ENCODE measurements around the gene NAA15.
"Not testable (repeated sequence)": the region's sequence is repeated elsewhere in the genome, so short reads cannot be mapped to it uniquely, and the experiment has no call there.

The NAA15 gene

GRCh38 chr4:139337612-139338011 is 36.3 kb downstream of the NAA15 start:
- no peaks in the 10 kb centered on the region for H3K27me3 Mint-ChIP-seq
- no peak overlapping the region for H3K4me3 Mint-ChIP-seq
- intact Hi-C loops (cut with micrococcal nuclease) = no loop called here
- no peaks in the 10 kb centered on the region for H3K9me3 Mint-ChIP-seq
- H3K4me1 Mint-ChIP-seq (ENCODE audit: low read depth) = peaks cover 28% of the 10 kb centered on the region
- peaks cover 67% of the 10 kb centered on the region for H3K36me3 Mint-ChIP-seq (ENCODE audit: low read depth)
- H3K27ac Mint-ChIP-seq = no peak overlapping the region

- Mint-ChIP-seq H3K27me3 (no peaks in the 10 kb centered on the region), H3K4me1 (ENCODE audit: low read depth) (no peaks in the 10 kb centered on the region), H3K9me3 (no peaks in the 10 kb centered on the region), H3K4me3 (no peak overlapping the region), H3K36me3 (ENCODE audit: low read depth) (peaks cover 41% of the 10 kb centered on the region), H3K27ac (no peak overlapping the region)
- intact Hi-C loops (cut with micrococcal nuclease) = no loop called here
Observed at GRCh38 chr4:139361301-139361700, 60.0 kb downstream of the NAA15 start.

DNA sequence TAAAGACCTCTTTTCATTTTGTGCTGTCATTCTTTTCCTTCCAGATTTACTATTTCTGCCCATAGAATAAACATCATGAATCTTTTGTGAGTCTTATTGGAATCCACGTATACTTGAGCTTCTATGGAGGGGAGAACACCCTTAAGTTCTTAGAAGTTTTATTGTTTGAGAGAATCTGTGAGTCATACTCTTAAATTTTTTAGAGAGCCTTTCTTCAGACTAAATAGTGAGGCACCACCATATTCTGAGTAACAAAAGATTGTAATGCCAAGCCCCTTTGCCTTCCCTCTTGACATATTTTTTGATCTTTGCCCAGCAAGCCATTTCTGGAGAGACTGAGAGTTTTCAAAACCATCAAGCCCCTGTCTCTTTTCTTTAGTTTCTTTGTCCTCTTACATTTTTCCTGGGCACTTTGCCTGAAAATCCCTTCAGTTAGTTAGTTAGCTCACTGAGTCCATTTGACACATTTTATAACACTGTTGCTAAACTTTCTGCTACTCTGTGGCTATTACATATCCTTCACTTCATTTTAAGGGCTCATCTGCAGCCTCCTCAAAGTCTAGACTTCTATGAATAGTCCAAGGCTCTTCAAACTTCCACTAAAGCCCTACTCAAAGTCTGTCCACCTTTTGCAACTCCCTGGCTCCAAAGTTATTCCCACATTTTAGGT is 66.3 kb downstream of the NAA15 start:
- intact Hi-C loops (cut with micrococcal nuclease) = no loop called here
- no peaks in the 10 kb centered on the region for H3K9me3 Mint-ChIP-seq
- no peak overlapping the region for H3K27ac Mint-ChIP-seq
- no peak overlapping the region for H3K4me3 Mint-ChIP-seq
- peaks cover 75% of the 10 kb centered on the region for H3K36me3 Mint-ChIP-seq (ENCODE audit: low read depth)
- H3K27me3 Mint-ChIP-seq = no peaks in the 10 kb centered on the region
- H3K4me1 Mint-ChIP-seq (ENCODE audit: low read depth) = peaks cover 6% of the 10 kb centered on the region

GRCh38 chr4:139368998-139369397 is 67.7 kb downstream of the NAA15 start:
- Mint-ChIP-seq H3K9me3 (no peaks in the 10 kb centered on the region), H3K27ac (no peak overlapping the region), H3K4me3 (no peak overlapping the region), H3K36me3 (ENCODE audit: low read depth) (peaks cover 81% of the 10 kb centered on the region), H3K4me1 (ENCODE audit: low read depth) (peaks cover 6% of the 10 kb centered on the region), H3K27me3 (no peaks in the 10 kb centered on the region)
- intact Hi-C loops (cut with micrococcal nuclease) = no loop called here

- peaks cover 84% of the 10 kb centered on the region for H3K36me3 Mint-ChIP-seq (ENCODE audit: low read depth)
- intact Hi-C loops (cut with micrococcal nuclease) = no loop called here
- peaks cover 11% of the 10 kb centered on the region for H3K4me1 Mint-ChIP-seq (ENCODE audit: low read depth)
- H3K27ac Mint-ChIP-seq = no peak overlapping the region
- no peaks in the 10 kb centered on the region for H3K27me3 Mint-ChIP-seq
- no peaks in the 10 kb centered on the region for H3K9me3 Mint-ChIP-seq
- H3K4me3 Mint-ChIP-seq = no peak overlapping the region
Observed at GRCh38 chr4:139374251-139374650, 72.9 kb downstream of the NAA15 start.

GRCh38 chr4:139386421-139386820 is 85.1 kb downstream of the NAA15 start:
- Mint-ChIP-seq H3K27ac (no peak overlapping the region), H3K4me1 (ENCODE audit: low read depth) (no peaks in the 10 kb centered on the region), H3K36me3 (ENCODE audit: low read depth) (peaks cover 69% of the 10 kb centered on the region), H3K9me3 (no peaks in the 10 kb centered on the region), H3K27me3 (no peaks in the 10 kb centered on the region), H3K4me3 (no peak overlapping the region)
- intact Hi-C loops (cut with micrococcal nuclease) = no loop called here

- no peaks in the 10 kb centered on the region for H3K9me3 Mint-ChIP-seq
- H3K36me3 Mint-ChIP-seq (ENCODE audit: low read depth) = peaks cover 76% of the 10 kb centered on the region
- intact Hi-C loops (cut with micrococcal nuclease) = no loop called here
- no peaks in the 10 kb centered on the region for H3K4me1 Mint-ChIP-seq (ENCODE audit: low read depth)
- H3K27ac Mint-ChIP-seq = no peak overlapping the region
- no peaks in the 10 kb centered on the region for H3K27me3 Mint-ChIP-seq
- H3K4me3 Mint-ChIP-seq = no peak overlapping the region
Observed at GRCh38 chr4:139389102-139389501, 87.8 kb downstream of the NAA15 start.

DNA sequence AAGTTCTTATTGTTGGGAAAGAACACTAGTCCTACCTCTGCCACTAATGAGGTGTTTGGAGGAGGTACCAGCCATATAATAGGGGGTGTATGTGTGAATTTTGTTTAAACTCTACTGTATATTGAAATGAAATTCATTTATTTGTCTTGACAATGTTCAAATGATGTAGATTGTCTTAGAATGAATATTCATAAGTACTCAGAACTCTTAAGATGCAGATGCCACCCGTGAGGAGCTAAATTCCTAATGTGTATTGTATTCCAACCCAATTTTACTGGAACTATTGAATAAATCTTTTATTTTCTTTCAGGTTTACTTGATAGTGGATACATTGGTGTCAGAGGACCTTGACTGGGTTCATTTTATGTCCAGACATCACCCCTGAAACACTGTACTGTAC is 88.7 kb downstream of the NAA15 start:
- Mint-ChIP-seq H3K27ac (no peak overlapping the region), H3K4me1 (ENCODE audit: low read depth) (no peaks in the 10 kb centered on the region), H3K4me3 (no peak overlapping the region), H3K27me3 (no peaks in the 10 kb centered on the region), H3K9me3 (no peaks in the 10 kb centered on the region), H3K36me3 (ENCODE audit: low read depth) (peaks cover 72% of the 10 kb centered on the region)
- intact Hi-C loops (cut with micrococcal nuclease) = no loop called here

DNA sequence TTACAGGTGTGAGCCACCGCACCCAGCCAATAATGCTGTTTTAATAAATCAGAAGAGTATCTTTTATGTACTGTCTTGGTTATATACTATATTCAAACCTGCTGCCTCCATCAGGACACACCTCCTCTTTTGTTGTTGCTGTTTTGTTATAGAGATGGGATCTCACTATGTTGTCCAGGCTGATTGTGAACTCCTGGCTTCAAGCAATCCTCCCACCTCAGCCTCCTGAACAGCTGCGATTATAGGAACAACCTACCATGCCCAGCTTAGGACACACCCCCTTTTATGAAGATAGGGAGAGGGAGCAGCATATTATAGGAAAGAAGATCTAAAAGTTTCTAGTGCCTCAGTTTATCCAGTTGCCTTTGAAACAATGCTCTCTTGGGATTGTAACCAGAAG is 90.4 kb downstream of the NAA15 start:
- peaks cover 68% of the 10 kb centered on the region for H3K36me3 Mint-ChIP-seq (ENCODE audit: low read depth)
- no peaks in the 10 kb centered on the region for H3K27me3 Mint-ChIP-seq
- H3K27ac Mint-ChIP-seq = no peak overlapping the region

GRCh38 chr4:139392797-139393196 is 91.5 kb downstream of the NAA15 start:
- Mint-ChIP-seq H3K4me1 (ENCODE audit: low read depth) (no peaks in the 10 kb centered on the region), H3K36me3 (ENCODE audit: low read depth) (peaks cover 72% of the 10 kb centered on the region), H3K27ac (no peak overlapping the region), H3K9me3 (no peaks in the 10 kb centered on the region), H3K4me3 (no peak overlapping the region), H3K27me3 (no peaks in the 10 kb centered on the region)
- intact Hi-C loops (cut with micrococcal nuclease) = no loop called here

More for the DNA sequence above, 90.4 kb downstream of the NAA15 start:
- no peaks in the 10 kb centered on the region for H3K4me1 Mint-ChIP-seq (ENCODE audit: low read depth)
- H3K9me3 Mint-ChIP-seq = no peaks in the 10 kb centered on the region
- intact Hi-C loops (cut with micrococcal nuclease) = no loop called here
- H3K4me3 Mint-ChIP-seq = no peak overlapping the region

DNA sequence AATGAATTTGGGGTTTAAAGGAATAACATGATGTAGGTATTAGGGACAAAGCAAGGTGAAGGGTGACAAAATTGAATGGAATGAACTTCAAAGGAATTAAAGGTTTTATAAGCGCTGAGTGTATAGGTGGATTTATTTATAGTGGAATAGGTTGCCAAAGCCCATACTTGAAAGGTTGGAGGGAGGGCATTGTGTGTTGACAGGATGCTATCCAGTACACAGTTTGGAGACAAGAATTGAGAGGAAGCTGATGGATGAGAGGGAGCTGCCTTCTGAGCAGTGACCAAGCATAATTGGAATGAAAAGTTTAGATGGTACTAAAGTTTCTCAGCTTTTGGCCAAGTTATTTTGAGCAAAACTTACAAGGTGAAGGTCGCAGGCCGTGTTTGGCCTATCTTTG is 100.1 kb downstream of the NAA15 start:
- H3K27me3 Mint-ChIP-seq = no peaks in the 10 kb centered on the region
- H3K36me3 Mint-ChIP-seq (ENCODE audit: low read depth) = peaks cover 45% of the 10 kb centered on the region
- H3K4me3 Mint-ChIP-seq = no peak overlapping the region
- H3K27ac Mint-ChIP-seq = no peak overlapping the region
- intact Hi-C loops (cut with micrococcal nuclease) = no loop called here
- no peaks in the 10 kb centered on the region for H3K9me3 Mint-ChIP-seq
- H3K4me1 Mint-ChIP-seq (ENCODE audit: low read depth) = peaks cover 6% of the 10 kb centered on the region

DNA sequence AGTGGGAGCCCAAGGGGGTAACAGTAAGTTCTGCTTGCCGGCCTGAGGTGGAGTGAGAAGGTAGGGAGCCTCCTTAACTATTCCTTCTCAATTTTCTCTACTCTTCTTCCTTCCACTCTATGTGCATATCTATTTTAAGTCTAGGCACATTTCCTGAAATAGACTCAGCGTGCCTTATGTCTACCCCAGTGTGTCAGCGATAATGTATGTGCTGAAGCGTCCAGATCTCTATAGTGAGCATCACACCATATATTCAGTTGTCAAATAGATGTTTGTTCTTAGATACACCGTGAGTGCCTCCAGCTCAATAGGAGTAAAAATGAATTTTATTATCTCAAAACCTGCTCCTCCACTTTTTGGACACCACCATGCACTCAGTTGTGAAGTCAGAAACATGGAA is 101.1 kb downstream of the NAA15 start:
- Mint-ChIP-seq H3K36me3 (ENCODE audit: low read depth) (peaks cover 41% of the 10 kb centered on the region), H3K27me3 (no peaks in the 10 kb centered on the region)

GRCh38 chr4:139403462-139403861 is 102.2 kb downstream of the NAA15 start:
- Mint-ChIP-seq H3K4me1 (ENCODE audit: low read depth) (peaks cover 18% of the 10 kb centered on the region), H3K9me3 (no peaks in the 10 kb centered on the region), H3K27me3 (no peaks in the 10 kb centered on the region), H3K27ac (no peak overlapping the region), H3K4me3 (no peak overlapping the region), H3K36me3 (ENCODE audit: low read depth) (peaks cover 37% of the 10 kb centered on the region)
- intact Hi-C loops (cut with micrococcal nuclease) = no loop called here

More for the DNA sequence above, 101.1 kb downstream of the NAA15 start:
- intact Hi-C loops (cut with micrococcal nuclease) = no loop called here
- Mint-ChIP-seq H3K9me3 (no peaks in the 10 kb centered on the region), H3K4me3 (no peak overlapping the region), H3K4me1 (ENCODE audit: low read depth) (peaks cover 9% of the 10 kb centered on the region), H3K27ac (no peak overlapping the region)

DNA sequence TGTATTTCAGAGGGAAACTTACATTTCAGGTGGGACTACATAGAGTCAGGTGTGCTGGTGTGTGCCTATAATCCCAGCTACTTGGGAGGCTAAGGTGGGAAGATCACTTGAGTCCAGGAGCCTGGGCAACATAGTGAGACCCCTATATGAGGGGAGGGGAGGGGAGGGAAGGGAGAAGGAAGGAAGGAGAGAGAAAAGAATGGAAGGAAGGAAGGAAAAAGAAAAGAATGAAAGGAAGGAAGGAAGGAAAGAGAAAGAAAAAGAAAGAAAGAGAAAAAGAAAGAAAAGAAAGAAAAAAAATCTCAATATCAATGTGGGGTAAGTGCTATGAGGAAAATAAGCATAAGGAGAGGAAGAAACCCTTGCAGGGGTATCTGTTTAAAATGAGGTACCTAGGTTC is 109.0 kb downstream of the NAA15 start:
- Mint-ChIP-seq H3K9me3 (peaks cover 25% of the 10 kb centered on the region), H3K4me3 (no peak overlapping the region), H3K27ac (no peak overlapping the region), H3K27me3 (no peaks in the 10 kb centered on the region), H3K36me3 (ENCODE audit: low read depth) (peaks cover 50% of the 10 kb centered on the region), H3K4me1 (ENCODE audit: low read depth) (peaks cover 18% of the 10 kb centered on the region)
- intact Hi-C loops (cut with micrococcal nuclease) = no loop called here

DNA sequence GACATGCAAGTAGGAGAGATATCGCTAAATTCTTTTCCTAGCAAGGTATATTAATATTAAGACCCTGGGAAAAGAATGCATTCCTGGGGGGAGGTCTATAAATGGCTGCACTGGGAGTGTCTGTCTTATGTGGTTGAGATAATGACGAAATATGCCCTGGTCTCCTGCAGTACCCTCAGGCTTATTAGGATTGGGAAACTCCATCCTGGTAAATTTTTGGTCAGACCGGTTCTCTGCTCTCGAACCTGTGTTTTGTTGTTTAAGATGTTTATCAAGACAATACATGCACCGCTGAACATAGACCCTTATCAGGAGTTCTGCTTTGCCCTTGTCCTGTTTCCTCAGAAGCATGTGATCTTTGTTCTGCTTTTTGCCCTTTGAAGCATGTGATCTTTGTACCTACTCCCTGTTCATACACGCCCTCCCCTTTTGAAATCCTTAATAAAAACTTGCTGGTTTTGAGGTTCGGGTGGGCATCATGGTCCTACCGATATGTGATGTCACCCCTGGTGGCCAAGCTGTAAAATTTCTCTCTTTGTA is 113.4 kb downstream of the NAA15 start:
- Mint-ChIP-seq H3K4me1 (ENCODE audit: low read depth) (peaks cover 20% of the 10 kb centered on the region), H3K36me3 (ENCODE audit: low read depth) (peaks cover 53% of the 10 kb centered on the region), H3K27ac (peak overlapping the region; percentile 38), H3K9me3 (peaks cover 30% of the 10 kb centered on the region)
- intact Hi-C loops (cut with micrococcal nuclease) = loop anchor here (5.0 kb wide), 2 partner anchors 38 to 113 kb away; partner anchors contain the start of gene RAB33B
- not testable (repeated sequence) for H3K4me3 Mint-ChIP-seq, H3K27me3 Mint-ChIP-seq
